Measurements from ENCODE around the gene FSTL4. TPM values are rescaled to one million over a fixed set of nuclear protein-coding genes. Genes with fewer than 3 reads are reported as not detected.

FSTL4 gene
- total and polyA plus RNA-seq, 4 donors: 0.08 to 1.4 (median 0.31) TPM

DNA sequence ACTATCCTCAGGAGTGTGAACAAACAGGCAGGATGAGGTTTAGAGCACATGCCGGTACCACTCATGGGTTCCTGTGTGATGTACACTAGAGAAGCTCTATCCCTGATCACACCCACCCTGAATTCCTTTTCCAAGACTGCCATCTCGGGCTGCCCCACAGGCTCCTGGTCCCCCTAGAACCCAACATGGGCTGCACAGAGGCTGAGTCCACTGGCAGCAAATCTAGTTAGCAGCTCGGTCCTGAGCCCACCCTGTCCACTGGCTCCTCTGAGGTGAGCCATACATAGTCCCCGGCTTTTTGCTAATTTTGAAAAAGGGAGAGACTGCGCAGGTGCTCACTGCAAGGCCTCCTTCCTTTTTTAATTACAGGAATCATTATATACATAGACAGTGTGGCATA lies 227.0 kb downstream of the FSTL4 start:
- H3K27me3 ChIP-seq (ENCODE audit: control insufficient read depth in 3 of 3, insufficient read depth in 3 of 3, low read length in 2 of 3): peaks cover 0 to 9% (median 0%) of the 10 kb centered on the region in 3 donors
- ATAC-seq (ENCODE audit: insufficient read depth, low FRiP score): no peak
- no peak overlapping the region for H3K9ac ChIP-seq (ENCODE audit: insufficient read depth in 1 of 2, low read length in 2 of 2)
- no peaks in the 10 kb centered on the region for H3K4me1 ChIP-seq (ENCODE audit: control insufficient read depth in 5 of 5, insufficient read depth in 5 of 5, low read length in 5 of 5)
- DNase-seq: no peak
- WGBS, 2 donors: 85 to 94% methylated on average over 5 of the region's 5 CpGs
- TF ChIP-seq, protein P1, sequence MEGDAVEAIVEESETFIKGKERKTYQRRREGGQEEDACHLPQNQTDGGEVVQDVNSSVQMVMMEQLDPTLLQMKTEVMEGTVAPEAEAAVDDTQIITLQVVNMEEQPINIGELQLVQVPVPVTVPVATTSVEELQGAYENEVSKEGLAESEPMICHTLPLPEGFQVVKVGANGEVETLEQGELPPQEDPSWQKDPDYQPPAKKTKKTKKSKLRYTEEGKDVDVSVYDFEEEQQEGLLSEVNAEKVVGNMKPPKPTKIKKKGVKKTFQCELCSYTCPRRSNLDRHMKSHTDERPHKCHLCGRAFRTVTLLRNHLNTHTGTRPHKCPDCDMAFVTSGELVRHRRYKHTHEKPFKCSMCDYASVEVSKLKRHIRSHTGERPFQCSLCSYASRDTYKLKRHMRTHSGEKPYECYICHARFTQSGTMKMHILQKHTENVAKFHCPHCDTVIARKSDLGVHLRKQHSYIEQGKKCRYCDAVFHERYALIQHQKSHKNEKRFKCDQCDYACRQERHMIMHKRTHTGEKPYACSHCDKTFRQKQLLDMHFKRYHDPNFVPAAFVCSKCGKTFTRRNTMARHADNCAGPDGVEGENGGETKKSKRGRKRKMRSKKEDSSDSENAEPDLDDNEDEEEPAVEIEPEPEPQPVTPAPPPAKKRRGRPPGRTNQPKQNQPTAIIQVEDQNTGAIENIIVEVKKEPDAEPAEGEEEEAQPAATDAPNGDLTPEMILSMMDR (IDR thresholded peaks at IDR 0.05; ENCODE audit: control extremely low read depth, extremely low read depth): no peak
- no peak overlapping the region for H3K27ac ChIP-seq (ENCODE audit: low read depth in 1 of 2, low read length in 1 of 2)
- no peak overlapping the region for H3K4me3 ChIP-seq
- H3K36me3 ChIP-seq (ENCODE audit: control insufficient read depth in 4 of 4, insufficient read depth in 4 of 4, low read length in 4 of 4): no peaks in the 10 kb centered on the region
- no peaks in the 10 kb centered on the region for H3K9me3 ChIP-seq (ENCODE audit: control insufficient read depth in 4 of 4, insufficient read depth in 3 of 4, low read length in 3 of 4)

DNA sequence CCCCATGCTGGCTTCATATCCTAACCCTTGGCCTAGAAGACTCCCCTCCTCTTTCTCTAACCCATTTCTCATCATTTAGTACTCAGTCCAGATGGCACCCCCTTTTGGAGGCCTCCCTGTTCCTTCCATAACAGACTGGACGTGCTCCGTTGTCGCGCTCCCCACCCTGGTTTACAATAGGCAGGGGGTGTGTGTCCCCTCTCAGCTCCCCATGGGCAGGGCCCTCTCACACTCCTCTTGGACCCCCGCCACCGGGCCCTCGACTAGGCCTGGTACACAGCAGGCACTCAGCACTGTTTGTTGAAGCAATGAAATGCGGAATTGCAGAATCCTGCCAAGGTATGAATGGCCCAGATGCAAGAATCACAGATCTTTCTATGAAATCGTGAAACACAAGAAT lies 227.4 kb downstream of the FSTL4 start:
- H3K9me3 ChIP-seq (ENCODE audit: control insufficient read depth in 4 of 4, insufficient read depth in 3 of 4, low read length in 3 of 4): no peaks in the 10 kb centered on the region
- no peak for DNase-seq
- TF ChIP-seq, protein P1 (IDR thresholded peaks at IDR 0.05; ENCODE audit: control extremely low read depth, extremely low read depth): no peak
- H3K4me1 ChIP-seq (ENCODE audit: control insufficient read depth in 5 of 5, insufficient read depth in 5 of 5, low read length in 5 of 5): no peaks in the 10 kb centered on the region
- H3K27me3 ChIP-seq (ENCODE audit: control insufficient read depth in 3 of 3, insufficient read depth in 3 of 3, low read length in 2 of 3): peaks cover 0 to 9% (median 0%) of the 10 kb centered on the region in 3 donors
- H3K36me3 ChIP-seq (ENCODE audit: control insufficient read depth in 4 of 4, insufficient read depth in 4 of 4, low read length in 4 of 4): no peaks in the 10 kb centered on the region
- 69 to 85% methylated on average over 9 of the region's 9 CpGs for WGBS, 2 donors
- H3K27ac ChIP-seq (ENCODE audit: low read depth in 1 of 2, low read length in 1 of 2): no peak overlapping the region
- no peak overlapping the region for H3K9ac ChIP-seq (ENCODE audit: insufficient read depth in 1 of 2, low read length in 2 of 2)
- ATAC-seq (ENCODE audit: insufficient read depth, low FRiP score): no peak
- H3K4me3 ChIP-seq: no peak overlapping the region

DNA sequence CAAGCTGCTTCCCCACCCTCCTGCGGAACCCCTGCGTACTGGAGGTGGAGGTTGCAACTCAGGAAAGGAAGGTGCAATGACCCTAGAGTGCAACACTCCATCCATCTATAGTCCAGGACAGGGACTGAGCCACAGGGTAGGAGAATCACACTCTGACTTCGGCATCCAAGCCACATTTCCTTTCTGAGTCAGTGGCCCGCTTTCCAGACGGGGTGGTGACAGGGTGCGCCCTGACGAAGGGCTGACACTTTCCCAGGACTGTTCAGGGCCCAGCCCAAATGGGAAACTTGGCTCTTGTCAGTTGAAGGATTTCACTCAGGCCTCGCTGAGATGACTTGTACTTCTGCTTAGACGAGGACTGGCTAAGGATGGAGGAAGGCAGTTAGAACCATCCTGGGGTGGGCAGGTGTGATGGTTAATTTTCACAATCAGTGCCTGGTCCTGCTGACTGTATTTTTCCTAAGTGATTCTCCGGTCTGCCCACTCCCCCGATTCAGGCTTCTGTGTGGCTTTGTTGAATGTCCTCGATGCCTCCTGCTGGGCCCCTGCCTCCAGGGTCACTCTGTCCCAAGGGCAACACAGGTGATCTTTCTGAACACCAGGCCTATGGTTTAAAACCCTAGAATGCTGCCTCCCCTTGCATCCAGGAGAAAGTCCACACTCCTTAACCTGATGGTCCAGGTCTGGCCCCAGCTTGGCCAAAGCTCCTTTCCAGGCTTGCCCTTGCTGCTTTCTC lies 228.1 kb downstream of the FSTL4 start:
- 79 to 80% methylated on average over 12 of the region's 12 CpGs for WGBS, 2 donors
- Histone ChIP-seq H3K27me3 (ENCODE audit: control insufficient read depth in 3 of 3, insufficient read depth in 3 of 3, low read length in 2 of 3) (peaks cover 0 to 9% (median 0%) of the 10 kb centered on the region in 3 donors), H3K9ac (ENCODE audit: insufficient read depth in 1 of 2, low read length in 2 of 2) (no peak overlapping the region), H3K36me3 (ENCODE audit: control insufficient read depth in 4 of 4, insufficient read depth in 4 of 4, low read length in 4 of 4) (no peaks in the 10 kb centered on the region), H3K4me3 (no peak overlapping the region), H3K9me3 (ENCODE audit: control insufficient read depth in 4 of 4, insufficient read depth in 3 of 4, low read length in 3 of 4) (no peaks in the 10 kb centered on the region), H3K4me1 (ENCODE audit: control insufficient read depth in 5 of 5, insufficient read depth in 5 of 5, low read length in 5 of 5) (no peaks in the 10 kb centered on the region), H3K27ac (ENCODE audit: low read depth in 1 of 2, low read length in 1 of 2) (no peak overlapping the region)
- ATAC-seq (ENCODE audit: insufficient read depth, low FRiP score) (no peak), DNase-seq (no peak)
- TF ChIP-seq, protein P1 (IDR thresholded peaks at IDR 0.05; ENCODE audit: control extremely low read depth, extremely low read depth): no peak

DNA sequence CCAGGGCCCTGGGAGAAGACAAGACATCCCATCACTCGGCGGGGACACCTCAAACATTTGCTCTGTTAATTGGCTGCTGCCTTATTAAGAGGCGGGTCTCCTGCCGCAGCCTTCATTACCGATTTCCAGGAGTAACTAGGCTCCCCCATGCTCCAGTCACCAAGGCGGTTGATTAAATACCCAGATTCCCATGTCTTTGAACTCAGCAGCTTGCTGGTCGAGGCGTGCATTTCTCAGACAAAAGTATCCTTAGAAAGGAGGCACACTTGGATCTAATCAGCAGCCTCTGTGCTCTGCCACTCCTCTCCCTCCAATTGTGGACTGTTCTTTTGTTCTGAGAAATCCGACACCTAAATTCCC lies 228.8 kb downstream of the FSTL4 start:
- DNase-seq: no peak
- no peaks in the 10 kb centered on the region for H3K9me3 ChIP-seq (ENCODE audit: control insufficient read depth in 4 of 4, insufficient read depth in 3 of 4, low read length in 3 of 4)
- 63 to 68% methylated on average over 9 of the region's 9 CpGs for WGBS, 2 donors
- H3K4me3 ChIP-seq: no peak overlapping the region
- no peaks in the 10 kb centered on the region for H3K4me1 ChIP-seq (ENCODE audit: control insufficient read depth in 5 of 5, insufficient read depth in 5 of 5, low read length in 5 of 5)
- no peak for ATAC-seq (ENCODE audit: insufficient read depth, low FRiP score)
- H3K9ac ChIP-seq (ENCODE audit: insufficient read depth in 1 of 2, low read length in 2 of 2): no peak overlapping the region
- peaks cover 0 to 9% (median 0%) of the 10 kb centered on the region in 3 donors for H3K27me3 ChIP-seq (ENCODE audit: control insufficient read depth in 3 of 3, insufficient read depth in 3 of 3, low read length in 2 of 3)
- TF ChIP-seq, protein P1 (IDR thresholded peaks at IDR 0.05; ENCODE audit: control extremely low read depth, extremely low read depth): no peak
- no peaks in the 10 kb centered on the region for H3K36me3 ChIP-seq (ENCODE audit: control insufficient read depth in 4 of 4, insufficient read depth in 4 of 4, low read length in 4 of 4)
- H3K27ac ChIP-seq (ENCODE audit: low read depth in 1 of 2, low read length in 1 of 2): no peak overlapping the region
